Measurements from ENCODE around the gene GRIN3B.
"Not testable (repeated sequence)": the region's sequence is repeated elsewhere in the genome, so short reads cannot be mapped to it uniquely, and the experiment has no call there.

The GRIN3B gene

DNA sequence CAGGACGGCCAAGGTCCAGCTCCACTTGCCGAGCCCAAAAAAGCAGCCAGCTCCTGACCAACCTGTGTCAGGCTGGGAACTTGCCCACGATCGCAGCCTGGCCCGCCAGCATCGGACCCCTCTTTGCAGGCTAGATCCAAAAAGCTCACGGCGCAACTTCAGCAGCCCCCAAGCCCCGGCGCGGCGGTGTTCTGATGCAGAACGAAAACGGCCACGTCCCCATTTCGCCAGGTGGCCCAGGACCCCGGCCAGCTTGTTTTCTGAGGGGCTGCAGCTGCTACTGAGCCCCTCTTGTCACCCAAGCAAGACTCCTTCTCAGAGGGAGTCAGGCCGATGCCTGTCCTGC lies 19.4 kb downstream of the GRIN3B start:
- DNase-seq (ENCODE audit: low read depth), result no peak

DNA sequence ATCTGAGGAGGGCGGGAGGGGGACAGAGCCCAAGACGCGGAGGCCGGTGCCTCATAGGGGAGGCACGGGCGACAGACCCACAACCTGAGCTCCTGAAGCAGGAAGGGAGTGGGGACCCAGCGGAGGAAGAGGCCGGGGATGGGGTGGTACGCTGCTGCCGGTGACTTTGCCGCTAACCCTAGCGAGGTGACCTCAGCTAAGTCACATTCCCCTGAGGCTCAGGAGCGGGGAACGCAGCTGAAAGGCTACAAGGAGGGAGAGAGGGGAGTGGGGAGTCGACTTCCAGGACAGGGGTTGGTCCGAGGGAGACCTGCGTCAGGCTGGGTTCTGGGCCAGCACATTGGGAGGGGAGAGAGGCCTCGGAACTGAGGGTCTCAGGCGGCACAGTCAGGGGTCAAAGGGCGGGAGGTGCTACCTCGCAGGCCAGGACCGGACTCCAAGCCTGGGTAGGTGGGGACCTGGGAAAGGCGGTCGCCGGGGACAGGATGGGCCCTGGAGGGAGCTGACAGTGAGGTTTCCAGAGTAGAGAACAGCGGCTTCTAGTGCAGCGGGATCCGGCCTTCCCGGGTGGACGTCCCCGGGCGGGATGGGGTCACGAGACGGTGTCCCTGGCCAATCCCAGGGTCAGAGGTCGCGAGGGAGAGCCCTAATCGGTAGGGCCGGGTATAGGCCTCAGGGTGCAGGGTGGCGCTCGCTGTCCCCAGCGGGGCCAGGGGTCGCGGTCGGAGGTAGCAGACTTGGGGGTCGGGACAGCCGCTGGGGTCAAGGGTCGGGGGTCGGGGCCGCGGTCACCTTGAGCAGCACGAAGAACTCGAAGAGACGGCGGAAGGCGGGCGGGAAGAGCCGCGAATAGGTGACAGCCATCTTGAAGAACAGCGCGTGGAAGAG lies 20.0 kb downstream of the GRIN3B start:
- peak; percentile 31 for DNase-seq (ENCODE audit: low read depth)

DNA sequence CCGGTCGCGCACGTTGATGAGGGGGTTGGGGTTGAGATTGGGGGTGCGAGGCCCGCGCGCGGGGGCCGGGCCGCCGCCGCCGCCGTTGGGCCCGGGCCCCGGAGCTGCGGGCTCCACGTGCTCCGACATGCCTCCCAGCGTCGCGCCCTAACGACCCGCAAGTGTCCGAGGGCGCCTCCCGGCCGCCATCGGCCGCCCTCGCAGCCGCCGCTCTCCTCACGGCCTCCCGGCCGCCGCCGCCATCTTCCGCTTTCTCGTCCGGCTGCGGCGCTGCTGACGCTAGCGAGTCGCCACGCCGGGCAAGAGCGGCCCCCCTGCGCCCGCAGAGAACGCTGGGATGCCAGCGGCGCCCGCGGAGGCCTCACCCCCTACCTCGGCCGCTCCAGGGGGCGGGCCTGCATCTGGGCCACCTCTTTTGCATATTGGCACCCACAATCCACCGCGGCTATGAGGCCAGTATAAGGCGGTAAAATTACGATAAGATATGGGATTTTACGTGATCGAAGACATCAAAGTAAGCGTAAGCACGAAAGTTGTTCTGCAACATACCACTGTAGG lies 20.7 kb downstream of the GRIN3B start, which contains the start of gene TMEM259:
TMEM259 (minus strand) TSS at position 256 of the 558 bp plus-strand sequence; CDS start at position 129, 127 bp downstream.
- peak; percentile 97 for DNase-seq (ENCODE audit: low read depth)

DNA sequence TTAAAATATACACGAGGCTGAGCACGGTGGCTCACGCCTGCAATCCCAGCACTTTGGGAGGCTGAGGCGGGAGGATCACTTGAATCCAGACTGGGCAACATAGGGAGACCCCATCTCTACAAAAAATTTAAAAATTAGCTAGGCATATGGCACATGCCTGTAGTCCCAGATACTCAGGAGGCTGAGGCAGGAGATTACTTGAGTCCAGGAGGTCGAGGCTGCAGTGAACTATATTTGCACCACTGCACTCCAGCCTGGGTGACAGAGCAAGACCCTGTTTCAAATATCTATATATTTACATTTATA lies 23.6 kb downstream of the GRIN3B start:
- DNase-seq (ENCODE audit: low read depth), result not testable (repeated sequence)

DNA sequence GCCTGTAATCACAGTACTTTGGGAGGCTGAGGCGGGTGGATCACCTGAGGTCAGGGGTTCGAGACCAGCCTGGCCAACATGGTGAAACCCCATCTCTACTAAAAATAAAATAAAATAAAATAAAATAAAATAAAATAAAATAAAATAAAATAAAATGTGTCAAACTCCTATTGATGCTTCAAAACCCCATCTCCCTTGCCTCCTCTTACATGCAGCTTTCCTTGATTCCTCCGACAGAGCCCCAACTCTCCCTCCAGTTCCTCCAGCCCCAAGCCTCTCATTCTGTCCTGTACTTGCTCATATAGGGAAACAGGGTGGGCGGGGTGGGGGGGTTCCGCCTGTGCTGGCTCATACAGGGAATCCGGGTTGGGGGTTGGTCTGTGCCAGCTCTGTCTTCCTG lies 24.9 kb downstream of the GRIN3B start:
- not testable (repeated sequence) for DNase-seq (ENCODE audit: low read depth)

DNA sequence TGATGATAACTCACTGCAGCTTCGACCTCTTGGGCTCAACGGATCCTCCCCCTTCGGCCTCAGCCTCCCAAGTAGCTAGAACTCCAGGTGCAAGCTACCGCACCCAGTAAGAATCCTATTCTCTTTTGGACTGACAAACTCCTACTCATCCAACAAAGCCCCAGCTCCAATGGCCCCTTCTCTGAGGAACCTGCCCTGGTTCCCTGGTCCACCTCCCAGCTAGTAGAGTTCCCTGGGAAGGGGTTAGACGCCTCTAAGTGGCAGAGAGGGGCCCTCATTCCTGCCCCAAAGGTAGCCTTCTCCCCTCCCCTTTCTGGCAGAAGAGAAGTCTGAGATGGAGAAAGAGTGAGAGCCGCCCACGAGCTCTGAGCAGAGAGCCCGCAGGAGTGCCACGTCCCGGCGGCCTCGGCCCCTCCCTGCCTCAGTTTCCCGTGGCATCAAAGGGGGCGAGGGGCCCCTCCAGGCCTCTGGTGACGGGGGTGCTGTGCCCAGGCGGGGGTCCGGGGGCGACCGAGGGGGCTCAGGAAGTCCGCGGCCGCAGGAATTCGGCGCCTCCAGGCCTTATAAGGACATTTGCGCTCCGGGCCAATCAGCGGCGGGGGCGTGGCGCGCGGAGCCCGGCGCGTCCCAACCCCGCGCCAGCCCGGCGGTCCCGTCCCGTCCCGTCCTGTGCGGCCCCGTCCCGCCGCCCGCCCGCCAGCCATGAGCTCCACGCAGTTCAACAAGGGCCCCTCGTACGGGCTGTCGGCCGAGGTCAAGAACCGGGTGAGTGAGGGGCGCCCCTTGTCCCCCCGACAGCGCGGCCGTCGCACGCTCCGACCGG lies 26.0 kb downstream of the GRIN3B start, which contains the start of gene CNN2:
CNN2 (plus strand) TSS at position 649 of the 823 bp plus-strand sequence; CDS start at position 703, 54 bp downstream.
- DNase-seq (ENCODE audit: low read depth), result peak; percentile 85

DNA sequence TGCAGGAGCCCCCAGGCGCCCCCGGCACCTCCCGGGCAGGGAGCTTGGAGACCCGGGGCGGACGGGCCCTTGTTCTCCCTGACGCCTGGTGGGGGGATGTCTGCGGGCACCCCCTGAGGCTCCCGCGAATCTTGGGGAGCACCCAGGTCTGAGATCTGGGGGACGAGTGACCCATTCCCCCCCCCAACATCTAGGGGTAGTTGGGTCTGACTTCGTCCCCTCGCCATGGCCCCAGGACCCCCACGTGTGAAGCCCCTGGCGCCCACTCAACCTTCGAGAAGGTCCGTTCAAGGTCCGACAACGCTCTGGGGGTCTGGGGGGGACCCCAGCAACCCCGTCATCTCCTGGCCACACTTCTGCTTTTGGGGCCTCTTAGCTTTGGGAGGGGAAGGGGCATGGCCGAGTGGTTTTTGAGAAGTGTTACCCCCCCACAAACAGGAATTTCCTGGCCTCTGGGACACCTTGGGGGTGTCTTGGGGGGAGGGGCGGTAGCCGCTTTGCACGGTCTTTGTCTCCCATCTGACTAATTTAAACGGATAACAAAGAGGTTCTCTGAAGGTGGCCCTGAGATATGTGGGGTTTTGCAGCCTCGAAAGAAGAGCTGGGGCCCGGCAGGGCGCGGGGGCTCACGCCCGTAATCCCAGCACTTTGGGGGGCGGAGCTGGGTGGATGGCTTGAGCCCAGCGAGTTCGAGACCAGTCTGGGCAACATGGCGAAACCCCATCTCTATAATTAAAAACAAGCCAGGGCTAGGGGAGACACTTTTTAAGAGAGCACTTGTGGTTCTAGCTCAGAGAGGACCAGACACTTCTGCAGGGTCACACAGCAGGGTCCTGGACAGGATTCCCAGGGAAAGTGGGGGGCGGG lies 26.8 kb downstream of the GRIN3B start:
- peak; percentile 47 for DNase-seq (ENCODE audit: low read depth)

DNA sequence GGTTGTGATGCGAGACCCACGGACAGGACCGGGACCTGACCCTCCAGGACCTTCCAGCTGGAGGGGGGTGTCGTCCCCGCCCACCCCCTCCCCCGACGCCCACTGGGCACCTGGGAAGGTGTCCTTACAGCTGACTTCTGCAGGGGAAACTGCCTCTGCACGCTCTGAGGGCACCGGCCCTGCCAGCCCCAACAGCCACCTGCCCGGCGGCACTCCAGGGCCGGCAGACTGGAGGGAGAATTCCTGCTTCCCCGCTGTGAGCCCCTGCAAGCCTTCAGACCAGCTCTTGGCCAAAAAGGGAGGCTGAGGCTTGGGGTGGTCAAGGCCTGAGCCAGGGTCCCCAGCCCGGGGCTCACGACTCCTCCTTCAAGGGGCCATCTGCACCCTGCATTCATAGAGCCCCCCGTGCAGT lies 27.4 kb downstream of the GRIN3B start:
- DNase-seq (ENCODE audit: low read depth), result peak; percentile 21

DNA sequence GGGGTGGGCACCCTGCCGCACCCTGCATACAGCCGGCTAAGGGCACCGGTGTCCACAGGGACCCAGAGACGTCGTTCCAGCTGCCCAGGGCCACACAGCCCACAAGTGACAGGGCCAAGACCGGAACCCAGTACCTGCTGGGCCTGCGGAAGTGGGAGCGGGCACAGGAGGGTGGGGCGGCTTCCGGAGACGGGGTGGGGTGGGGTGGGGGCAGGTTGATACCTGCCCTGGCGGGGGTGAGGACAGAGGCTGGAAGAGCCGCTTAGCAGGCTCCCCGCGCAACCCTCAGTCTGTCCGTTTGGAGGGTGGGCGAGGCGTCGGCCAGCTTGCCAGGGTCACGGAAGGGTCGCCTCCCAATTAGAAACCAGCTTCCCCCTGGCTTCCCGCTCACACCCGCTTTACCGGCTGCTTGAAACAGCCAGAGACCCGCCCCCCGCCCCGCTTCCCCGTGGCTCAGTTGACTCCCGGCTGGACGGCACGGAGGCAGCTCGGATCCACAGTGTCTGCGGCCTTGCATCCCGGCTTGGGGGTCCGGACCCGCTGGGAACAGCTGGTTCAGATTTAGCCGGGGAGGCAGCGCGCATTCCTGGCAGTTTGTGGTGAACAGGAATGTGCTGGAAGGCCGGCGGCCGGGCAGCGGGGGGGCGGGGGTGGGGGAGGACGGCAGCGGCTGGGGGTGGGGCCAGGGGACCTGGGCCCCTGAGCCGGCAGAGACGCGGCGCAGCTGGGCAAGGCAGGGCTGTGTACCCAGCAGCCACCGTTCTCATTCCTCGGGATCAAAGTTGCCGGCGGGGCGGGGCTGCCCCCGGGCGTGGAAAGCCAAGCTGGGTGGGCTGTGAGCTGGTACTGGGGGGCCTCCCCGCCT lies 28.1 kb downstream of the GRIN3B start:
- DNase-seq (ENCODE audit: low read depth), result peak; percentile 98

DNA sequence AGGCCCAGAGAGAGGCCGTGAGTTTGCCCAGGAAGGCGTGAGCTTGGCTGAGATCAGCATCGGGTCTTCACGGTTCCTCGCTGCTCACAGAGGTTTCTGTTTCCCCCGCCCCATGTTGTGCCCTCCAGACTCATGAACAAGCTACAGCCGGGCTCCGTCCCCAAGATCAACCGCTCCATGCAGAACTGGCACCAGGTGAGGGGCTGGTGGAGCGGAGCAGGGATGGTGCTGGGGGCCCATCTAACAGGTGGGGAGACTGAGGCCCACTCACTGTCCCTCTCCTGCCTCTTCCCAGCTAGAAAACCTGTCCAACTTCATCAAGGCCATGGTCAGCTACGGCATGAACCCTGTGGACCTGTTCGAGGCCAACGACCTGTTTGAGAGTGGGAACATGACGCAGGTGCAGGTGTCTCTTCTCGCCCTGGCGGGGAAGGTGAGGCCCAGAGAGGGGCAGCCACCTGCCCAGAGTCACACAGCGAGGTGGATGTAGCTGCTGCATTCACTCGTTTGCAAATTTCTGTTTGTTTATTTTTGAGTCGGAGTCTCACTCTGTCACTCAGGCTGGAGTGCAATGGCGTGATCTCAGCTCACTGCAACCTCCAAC lies 32.1 kb downstream of the GRIN3B start:
- DNase-seq (ENCODE audit: low read depth), result no peak

DNA sequence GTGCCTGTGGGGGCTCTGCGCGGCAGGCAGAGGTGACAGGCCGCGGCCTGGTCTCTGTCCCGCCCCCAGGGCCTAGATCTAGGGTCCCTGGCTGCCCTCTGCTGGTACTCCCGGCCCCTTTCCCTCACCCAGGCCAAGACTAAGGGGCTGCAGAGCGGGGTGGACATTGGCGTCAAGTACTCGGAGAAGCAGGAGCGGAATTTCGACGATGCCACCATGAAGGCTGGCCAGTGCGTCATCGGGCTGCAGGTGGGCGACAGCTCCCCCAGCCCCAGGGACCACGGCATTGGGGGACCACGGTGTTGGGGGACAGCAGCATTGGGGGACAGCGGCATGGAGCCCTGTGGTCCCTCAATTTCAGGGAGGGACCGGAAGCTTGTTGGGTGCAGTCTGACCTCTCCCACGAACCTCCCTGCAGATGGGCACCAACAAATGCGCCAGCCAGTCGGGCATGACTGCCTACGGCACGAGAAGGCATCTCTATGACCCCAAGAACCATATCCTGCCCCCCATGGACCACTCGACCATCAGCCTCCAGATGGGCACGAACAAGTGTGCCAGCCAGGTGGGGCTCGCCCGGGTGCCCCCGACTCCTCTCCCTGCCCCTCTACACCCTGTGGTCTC lies 35.9 kb downstream of the GRIN3B start:
- no peak for DNase-seq (ENCODE audit: low read depth)

DNA sequence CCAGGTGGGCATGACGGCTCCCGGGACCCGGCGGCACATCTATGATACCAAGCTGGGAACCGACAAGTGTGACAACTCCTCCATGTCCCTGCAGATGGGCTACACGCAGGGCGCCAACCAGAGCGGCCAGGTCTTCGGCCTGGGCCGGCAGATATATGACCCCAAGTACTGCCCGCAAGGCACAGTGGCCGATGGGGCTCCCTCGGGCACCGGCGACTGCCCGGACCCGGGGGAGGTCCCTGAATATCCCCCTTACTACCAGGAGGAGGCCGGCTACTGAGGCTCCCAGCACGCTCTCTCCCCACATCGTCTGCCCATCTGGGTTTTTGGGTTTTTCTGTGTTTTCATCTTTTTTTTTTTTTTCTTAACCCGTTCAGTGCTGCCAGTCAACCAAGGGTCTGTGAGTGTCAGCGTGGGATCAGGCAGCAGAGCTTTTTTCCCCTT lies 37.4 kb downstream of the GRIN3B start:
- DNase-seq (ENCODE audit: low read depth), result no peak

DNA sequence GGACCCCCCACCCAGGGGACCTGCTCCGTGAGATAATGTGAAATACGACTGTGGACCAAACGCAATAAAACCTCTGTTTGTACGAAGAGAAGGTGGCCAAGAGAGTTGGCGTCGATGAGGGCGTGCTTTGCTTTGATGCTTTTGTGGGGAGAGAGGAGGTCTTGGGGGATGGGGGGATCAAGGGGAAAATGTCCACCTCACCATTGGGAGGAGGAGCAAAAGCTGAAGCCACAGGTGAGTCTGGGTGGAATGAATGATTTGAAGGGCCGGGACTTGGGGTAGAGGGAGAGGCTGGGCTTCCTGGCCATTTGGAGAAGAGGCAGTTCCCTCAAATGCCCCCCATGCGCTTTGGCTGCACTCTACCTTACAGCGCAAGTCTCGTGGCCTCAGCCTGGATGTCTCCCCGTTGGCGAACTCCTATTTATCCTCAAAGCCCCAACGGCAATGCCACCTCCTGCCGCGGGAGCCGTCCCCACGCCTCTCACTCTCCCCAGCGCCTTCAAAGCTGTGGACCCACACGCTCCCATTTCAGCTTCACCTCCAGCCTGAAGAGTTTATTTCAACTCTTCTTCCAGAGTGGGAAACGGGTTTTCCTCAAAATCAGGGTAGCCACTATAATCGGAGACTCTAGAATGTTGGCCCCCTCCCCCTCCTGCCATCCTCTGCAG lies 38.9 kb downstream of the GRIN3B start:
- peak; percentile 56 for DNase-seq (ENCODE audit: low read depth)

DNA sequence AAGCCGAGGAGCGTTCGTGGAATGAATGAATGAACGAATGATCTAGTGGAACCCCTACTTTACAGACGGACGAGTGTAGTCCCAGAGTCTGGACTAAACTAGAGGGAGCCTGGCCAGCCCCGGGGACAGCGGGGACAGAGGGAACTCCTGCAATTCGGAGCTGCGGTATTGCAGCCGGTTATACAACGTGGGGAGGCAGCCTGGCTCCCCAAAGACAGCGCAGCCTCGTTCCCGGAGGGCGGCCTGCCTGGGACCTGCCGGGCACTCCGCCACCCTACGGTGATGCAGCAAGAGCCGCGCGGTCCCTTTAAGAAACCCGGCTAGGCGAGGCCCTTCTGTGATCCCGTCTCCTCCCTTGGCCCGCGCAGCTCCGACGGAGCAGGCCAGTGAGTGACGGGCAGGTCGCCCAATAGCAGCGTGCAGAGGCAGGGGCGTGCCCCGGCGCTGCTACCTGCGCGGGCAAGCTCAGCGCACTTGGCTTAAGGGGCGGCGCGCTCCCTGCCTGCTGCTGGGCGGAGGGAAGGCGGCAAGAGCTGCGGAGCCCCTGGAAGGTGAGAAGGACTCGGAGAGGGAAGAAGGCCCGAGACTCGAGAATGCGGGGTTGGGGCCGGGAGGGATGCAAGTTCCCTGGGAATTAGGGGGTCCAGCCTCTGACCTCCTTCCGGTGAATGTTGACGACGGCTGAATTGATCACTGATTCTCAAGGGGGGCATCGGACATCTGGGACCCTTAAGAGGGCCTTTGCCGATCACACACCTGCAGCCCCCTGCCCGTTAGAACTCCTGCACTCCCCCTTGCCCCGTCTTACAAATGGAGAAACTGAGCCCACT lies 39.6 kb downstream of the GRIN3B start, which contains the start of gene ABCA7:
ABCA7 (plus strand) TSS at position 462 of the 830 bp plus-strand sequence. CDS start 1,255 bp downstream, outside the sequence.
- peak; percentile 97 for DNase-seq (ENCODE audit: low read depth)

DNA sequence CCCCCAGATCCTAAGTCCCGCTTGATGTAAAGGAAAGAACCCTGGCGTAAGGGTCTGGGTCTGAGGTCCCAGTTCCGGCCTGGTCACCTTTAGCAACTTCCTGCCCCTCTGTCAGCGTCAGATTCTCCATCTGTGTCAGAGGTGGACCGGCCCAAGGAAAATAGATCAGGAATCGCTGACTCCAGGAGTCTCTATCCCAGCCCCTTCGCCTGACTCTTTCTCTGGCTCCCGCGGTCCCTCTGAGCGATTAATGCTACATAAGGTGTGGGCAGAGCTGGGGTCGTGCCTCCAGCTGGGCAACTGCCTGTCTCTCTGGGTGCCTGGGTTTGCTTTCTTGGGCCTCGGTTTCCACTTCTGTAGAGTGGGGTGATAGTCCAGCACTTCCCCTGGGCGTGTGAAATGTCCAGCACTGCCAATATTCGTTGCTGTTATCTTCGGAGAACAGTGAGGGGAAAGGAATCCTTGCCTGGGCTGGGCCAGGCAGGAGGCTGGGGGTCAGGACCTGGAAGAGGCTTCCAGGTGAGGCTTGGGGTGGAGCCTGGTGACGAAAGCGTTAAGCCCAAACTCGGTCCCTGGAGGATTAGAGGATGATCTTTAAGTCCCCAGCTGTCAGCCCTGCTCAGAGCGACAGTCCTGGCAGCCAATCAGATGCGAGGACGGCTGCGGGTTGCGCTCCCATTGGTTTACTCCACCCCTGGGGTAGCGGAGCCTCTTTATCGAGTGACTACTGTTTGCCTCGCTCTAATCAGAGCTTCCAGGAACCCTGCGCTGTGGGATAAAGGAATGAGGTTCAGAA lies 40.5 kb downstream of the GRIN3B start:
- peak; percentile 94 for DNase-seq (ENCODE audit: low read depth)

DNA sequence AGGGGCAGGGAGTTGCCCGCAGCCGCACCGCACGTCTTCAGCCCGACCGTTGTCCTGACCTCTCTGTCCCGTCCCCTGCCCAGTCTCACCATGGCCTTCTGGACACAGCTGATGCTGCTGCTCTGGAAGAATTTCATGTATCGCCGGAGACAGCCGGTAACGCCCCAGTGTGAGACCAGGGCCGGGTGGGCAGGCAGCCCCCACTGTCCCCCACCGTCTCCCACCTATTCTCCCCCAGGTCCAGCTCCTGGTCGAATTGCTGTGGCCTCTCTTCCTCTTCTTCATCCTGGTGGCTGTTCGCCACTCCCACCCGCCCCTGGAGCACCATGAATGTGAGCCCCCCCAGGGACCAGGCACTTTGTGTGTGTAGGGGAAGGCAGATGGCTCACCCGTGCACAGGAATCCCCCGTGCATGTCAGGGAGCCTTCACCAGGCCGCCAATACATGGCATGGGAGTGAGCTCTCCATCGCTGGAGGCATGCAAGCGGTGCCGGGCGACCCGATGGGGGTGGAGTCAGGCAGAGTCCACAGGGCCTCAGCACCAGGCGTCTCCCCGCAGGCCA lies 41.1 kb downstream of the GRIN3B start:
- DNase-seq (ENCODE audit: low read depth), result no peak

All from EH (cell line).